Measurements from ENCODE around the gene PCED1B.
"Not testable (repeated sequence)": the region's sequence is repeated elsewhere in the genome, so short reads cannot be mapped to it uniquely, and the experiment has no call there.

Gene PCED1B

GRCh38 chr12:47186246-47186645 lies 106.8 kb downstream of the PCED1B start:
- WGBS, 2 experiments = 90 to 99% methylated on average over 2 of the region's 2 CpGs

GRCh38 chr12:47188576-47189441 lies 109.4 kb downstream of the PCED1B start:
- Histone ChIP-seq H3K4me1 (ENCODE audit: control insufficient read depth, insufficient read depth, low read length) (peaks cover 18% of the 10 kb centered on the region), H3K9me3 (ENCODE audit: control insufficient read depth, low read length) (no peaks in the 10 kb centered on the region), H3K27ac (ENCODE audit: insufficient read depth, low read depth, low read length, poor library complexity, severe bottlenecking) (no peak overlapping the region), H3K4me3 (ENCODE audit: insufficient read depth, low read depth, low read length) (no peak overlapping the region), H3K27me3 (ENCODE audit: control insufficient read depth, insufficient read depth, low read length, poor library complexity, severe bottlenecking) (no peaks in the 10 kb centered on the region), H3K36me3 (ENCODE audit: control insufficient read depth, insufficient read depth, low read length) (no peaks in the 10 kb centered on the region)
- WGBS, 2 experiments = 61 to 64% methylated on average over 6 of the region's 6 CpGs

More at GRCh38 chr12:47186246-47186645, 106.8 kb downstream of the PCED1B start:
- peaks cover 10% of the 10 kb centered on the region for H3K4me1 ChIP-seq (ENCODE audit: control insufficient read depth, insufficient read depth, low read length)
- H3K27ac ChIP-seq (ENCODE audit: insufficient read depth, low read depth, low read length, poor library complexity, severe bottlenecking) = no peak overlapping the region
- no peaks in the 10 kb centered on the region for H3K9me3 ChIP-seq (ENCODE audit: control insufficient read depth, low read length)
- no peaks in the 10 kb centered on the region for H3K36me3 ChIP-seq (ENCODE audit: control insufficient read depth, insufficient read depth, low read length)
- no peaks in the 10 kb centered on the region for H3K27me3 ChIP-seq (ENCODE audit: control insufficient read depth, insufficient read depth, low read length, poor library complexity, severe bottlenecking)
- H3K4me3 ChIP-seq (ENCODE audit: insufficient read depth, low read depth, low read length) = no peak overlapping the region

- H3K27ac ChIP-seq (ENCODE audit: insufficient read depth, low read depth, low read length, poor library complexity, severe bottlenecking) = no peak overlapping the region
- H3K9me3 ChIP-seq (ENCODE audit: control insufficient read depth, low read length) = no peaks in the 10 kb centered on the region
- no peaks in the 10 kb centered on the region for H3K36me3 ChIP-seq (ENCODE audit: control insufficient read depth, insufficient read depth, low read length)
- 81% methylated on average over 3 of the region's 3 CpGs for WGBS, 2 experiments
- peaks cover 18% of the 10 kb centered on the region for H3K4me1 ChIP-seq (ENCODE audit: control insufficient read depth, insufficient read depth, low read length)
- no peaks in the 10 kb centered on the region for H3K27me3 ChIP-seq (ENCODE audit: control insufficient read depth, insufficient read depth, low read length, poor library complexity, severe bottlenecking)
- H3K4me3 ChIP-seq (ENCODE audit: insufficient read depth, low read depth, low read length) = no peak overlapping the region
These were observed 110.3 kb downstream of the PCED1B start for GRCh38 chr12:47189728-47190127.

- WGBS, 2 experiments = 65 to 68% methylated on average over 3 of the region's 3 CpGs
- Histone ChIP-seq H3K9me3 (ENCODE audit: control insufficient read depth, low read length) (no peaks in the 10 kb centered on the region), H3K4me1 (ENCODE audit: control insufficient read depth, insufficient read depth, low read length) (peaks cover 18% of the 10 kb centered on the region), H3K27me3 (ENCODE audit: control insufficient read depth, insufficient read depth, low read length, poor library complexity, severe bottlenecking) (no peaks in the 10 kb centered on the region), H3K4me3 (ENCODE audit: insufficient read depth, low read depth, low read length) (no peak overlapping the region), H3K27ac (ENCODE audit: insufficient read depth, low read depth, low read length, poor library complexity, severe bottlenecking) (no peak overlapping the region), H3K36me3 (ENCODE audit: control insufficient read depth, insufficient read depth, low read length) (no peaks in the 10 kb centered on the region)
These were observed 110.9 kb downstream of the PCED1B start for GRCh38 chr12:47190271-47190750.

GRCh38 chr12:47190905-47191304 lies 111.5 kb downstream of the PCED1B start:
- H3K27ac ChIP-seq (ENCODE audit: insufficient read depth, low read depth, low read length, poor library complexity, severe bottlenecking) = no peak overlapping the region
- WGBS, 2 experiments = 57 to 79% methylated on average over 1 to 3 of the region's 3 CpGs
- no peaks in the 10 kb centered on the region for H3K27me3 ChIP-seq (ENCODE audit: control insufficient read depth, insufficient read depth, low read length, poor library complexity, severe bottlenecking)
- H3K9me3 ChIP-seq (ENCODE audit: control insufficient read depth, low read length) = no peaks in the 10 kb centered on the region
- H3K4me3 ChIP-seq (ENCODE audit: insufficient read depth, low read depth, low read length) = no peak overlapping the region
- no peaks in the 10 kb centered on the region for H3K36me3 ChIP-seq (ENCODE audit: control insufficient read depth, insufficient read depth, low read length)
- peaks cover 18% of the 10 kb centered on the region for H3K4me1 ChIP-seq (ENCODE audit: control insufficient read depth, insufficient read depth, low read length)

GRCh38 chr12:47192051-47192450 lies 112.6 kb downstream of the PCED1B start:
- Histone ChIP-seq H3K4me1 (ENCODE audit: control insufficient read depth, insufficient read depth, low read length) (peaks cover 18% of the 10 kb centered on the region), H3K4me3 (ENCODE audit: insufficient read depth, low read depth, low read length) (no peak overlapping the region), H3K9me3 (ENCODE audit: control insufficient read depth, low read length) (no peaks in the 10 kb centered on the region), H3K27ac (ENCODE audit: insufficient read depth, low read depth, low read length, poor library complexity, severe bottlenecking) (no peak overlapping the region), H3K27me3 (ENCODE audit: control insufficient read depth, insufficient read depth, low read length, poor library complexity, severe bottlenecking) (no peaks in the 10 kb centered on the region), H3K36me3 (ENCODE audit: control insufficient read depth, insufficient read depth, low read length) (no peaks in the 10 kb centered on the region)
- WGBS, 2 experiments = 90 to 100% methylated on average over 2 to 4 of the region's 4 CpGs

- H3K36me3 ChIP-seq (ENCODE audit: control insufficient read depth, insufficient read depth, low read length) = no peaks in the 10 kb centered on the region
- 88 to 95% methylated on average over 3 of the region's 3 CpGs for WGBS, 2 experiments
These were observed 113.6 kb downstream of the PCED1B start for GRCh38 chr12:47193066-47193465.

GRCh38 chr12:47194501-47194900 lies 115.1 kb downstream of the PCED1B start:
- Histone ChIP-seq H3K4me1 (ENCODE audit: control insufficient read depth, insufficient read depth, low read length) (peaks cover 18% of the 10 kb centered on the region), H3K27ac (ENCODE audit: insufficient read depth, low read depth, low read length, poor library complexity, severe bottlenecking) (no peak overlapping the region), H3K9me3 (ENCODE audit: control insufficient read depth, low read length) (no peaks in the 10 kb centered on the region), H3K4me3 (ENCODE audit: insufficient read depth, low read depth, low read length) (no peak overlapping the region), H3K36me3 (ENCODE audit: control insufficient read depth, insufficient read depth, low read length) (no peaks in the 10 kb centered on the region), H3K27me3 (ENCODE audit: control insufficient read depth, insufficient read depth, low read length, poor library complexity, severe bottlenecking) (no peaks in the 10 kb centered on the region)
- WGBS, 2 experiments = 69 to 79% methylated on average over 4 of the region's 4 CpGs

More at GRCh38 chr12:47193066-47193465, 113.6 kb downstream of the PCED1B start:
- no peak overlapping the region for H3K4me3 ChIP-seq (ENCODE audit: insufficient read depth, low read depth, low read length)
- H3K27ac ChIP-seq (ENCODE audit: insufficient read depth, low read depth, low read length, poor library complexity, severe bottlenecking) = no peak overlapping the region
- peaks cover 18% of the 10 kb centered on the region for H3K4me1 ChIP-seq (ENCODE audit: control insufficient read depth, insufficient read depth, low read length)
- no peaks in the 10 kb centered on the region for H3K27me3 ChIP-seq (ENCODE audit: control insufficient read depth, insufficient read depth, low read length, poor library complexity, severe bottlenecking)
- no peaks in the 10 kb centered on the region for H3K9me3 ChIP-seq (ENCODE audit: control insufficient read depth, low read length)

- no peaks in the 10 kb centered on the region for H3K27me3 ChIP-seq (ENCODE audit: control insufficient read depth, insufficient read depth, low read length, poor library complexity, severe bottlenecking)
- no peak overlapping the region for H3K4me3 ChIP-seq (ENCODE audit: insufficient read depth, low read depth, low read length)
- WGBS, 2 experiments = 91 to 92% methylated on average over 2 of the region's 2 CpGs
- no peak overlapping the region for H3K27ac ChIP-seq (ENCODE audit: insufficient read depth, low read depth, low read length, poor library complexity, severe bottlenecking)
- H3K4me1 ChIP-seq (ENCODE audit: control insufficient read depth, insufficient read depth, low read length) = no peaks in the 10 kb centered on the region
- H3K9me3 ChIP-seq (ENCODE audit: control insufficient read depth, low read length) = no peaks in the 10 kb centered on the region
- no peaks in the 10 kb centered on the region for H3K36me3 ChIP-seq (ENCODE audit: control insufficient read depth, insufficient read depth, low read length)
These were observed 121.0 kb downstream of the PCED1B start for GRCh38 chr12:47200446-47200845.

GRCh38 chr12:47201190-47201589 lies 121.8 kb downstream of the PCED1B start:
- H3K36me3 ChIP-seq (ENCODE audit: control insufficient read depth, insufficient read depth, low read length); H3K9me3 ChIP-seq (ENCODE audit: control insufficient read depth, low read length); H3K4me1 ChIP-seq (ENCODE audit: control insufficient read depth, insufficient read depth, low read length); H3K27ac ChIP-seq (ENCODE audit: insufficient read depth, low read depth, low read length, poor library complexity, severe bottlenecking); H3K4me3 ChIP-seq (ENCODE audit: insufficient read depth, low read depth, low read length); H3K27me3 ChIP-seq (ENCODE audit: control insufficient read depth, insufficient read depth, low read length, poor library complexity, severe bottlenecking): not testable (repeated sequence)
- WGBS, 2 experiments = 95 to 97% methylated on average over 6 of the region's 6 CpGs
